OCI-LY1 (cell line): ENCODE data around the gene GDI1.

ENCODE experiments used
- H2AFZ ChIP-seq: fragments of 200-600 bp; sonication (generic), shearing (Covaris generic); 2 replicates; pipeline ENCODE4 v1.6.0; 2014; ENCODE audit warnings: antibody characterized with exemption, mild to moderate bottlenecking, low read length
- H3F3A ChIP-seq: fragments of 200-600 bp; sonication (generic), shearing (Covaris generic); 2 replicates; pipeline ENCODE4 v1.6.0; 2014; ENCODE audit warnings: mild to moderate bottlenecking, antibody characterized with exemption, low read length, moderate library complexity; ENCODE audit not compliant: insufficient read depth
- H3K27ac ChIP-seq: fragments of 200-600 bp; sonication (generic); 2 replicates; pipeline ENCODE4 v1.5.1; 2014; ENCODE audit warnings: low read length, mixed run types, mild to moderate bottlenecking, low read depth; ENCODE audit not compliant: poor library complexity, severe bottlenecking
- H3K27me3 ChIP-seq: fragments of 200-600 bp; sonication (generic); 2 replicates; pipeline ENCODE4 v1.6.0; 2014; ENCODE audit warnings: antibody characterized with exemption, mild to moderate bottlenecking, low read length, moderate library complexity; ENCODE audit not compliant: insufficient read depth
- H3K36me3 ChIP-seq: fragments of 200-600 bp; sonication (generic); 2 replicates; pipeline ENCODE4 v1.6.1; 2014; ENCODE audit warnings: mild to moderate bottlenecking, antibody characterized with exemption, low read length, moderate library complexity, mixed read lengths; ENCODE audit not compliant: insufficient read depth
- H3K4me1 ChIP-seq: fragments of 200-600 bp; sonication (generic); 2 replicates; pipeline ENCODE4 v1.5.1; 2014; ENCODE audit warnings: mild to moderate bottlenecking, low read length, moderate library complexity; ENCODE audit not compliant: insufficient read depth, severe bottlenecking
- H3K4me2 ChIP-seq: fragments of 200-600 bp; sonication (generic), shearing (Covaris generic); 2 replicates; pipeline ENCODE4 v1.6.1; 2014; ENCODE audit warnings: low read length
- H3K4me3 ChIP-seq: fragments of 200-600 bp; sonication (generic); 2 replicates; pipeline ENCODE4 v1.5.1; 2014; ENCODE audit warnings: low read length, low read depth, mild to moderate bottlenecking, mixed read lengths; ENCODE audit not compliant: poor library complexity, severe bottlenecking
- H3K79me2 ChIP-seq: fragments of 200-600 bp; shearing (Covaris generic); 2 replicates; pipeline ENCODE4 v1.6.1; 2016; ENCODE audit warnings: mixed run types, low read length, mixed read lengths; ENCODE audit not compliant: insufficient read depth
- H3K9ac ChIP-seq: fragments of 200-600 bp; sonication (generic), shearing (Covaris generic); 2 replicates; pipeline ENCODE4 v1.6.1; 2014; ENCODE audit warnings: mild to moderate bottlenecking, low read length, mixed read lengths
- H3K9me2 ChIP-seq: fragments of 200-600 bp; sonication (generic), shearing (Covaris generic); 2 replicates; pipeline ENCODE4 v1.6.1; 2014; ENCODE audit warnings: low read depth, mild to moderate bottlenecking, low read length, mixed read lengths
- H3K9me3 ChIP-seq: fragments of 200-600 bp; shearing (Covaris generic); 2 replicates; pipeline ENCODE4 v1.6.1; 2014; ENCODE audit warnings: low read length, mixed read lengths
- H4K20me1 ChIP-seq: fragments of 200-600 bp; sonication (generic), shearing (Covaris generic); 2 replicates; pipeline ENCODE4 v1.6.0; 2016; ENCODE audit warnings: mild to moderate bottlenecking, low read length; ENCODE audit not compliant: insufficient read depth
- EZH2 ChIP-seq: fragments of 200-600 bp; sonication (generic), shearing (Covaris generic); IDR thresholded peaks from 2 replicates; pipeline ENCODE4 v1.8.0; 2017; ENCODE audit warnings: borderline replicate concordance, mixed run types, mild to moderate bottlenecking, antibody characterized with exemption, low read length, moderate library complexity, mixed read lengths
- TF ChIP-seq, protein P1 (sequence below): fragments of 200-600 bp; sonication (generic), shearing (Covaris generic); IDR thresholded peaks from 2 replicates; pipeline ENCODE4 v1.5.1; 2017; ENCODE audit warnings: mild to moderate bottlenecking, antibody characterized with exemption, low read length, moderate library complexity, mixed read lengths

Gene GDI1

GRCh38 chrX:154409222-154409871 is 27.6 kb upstream of the GDI1 start, which contains the start of gene DNASE1L1:
Gene DNASE1L1 (minus strand): TSS chrX:154409254. CDS start chrX:154405568, 3,686 bp downstream.
- Histone ChIP-seq H3K27me3 (no peaks in the 10 kb centered on the region), H3K9me2 (no peaks in the 10 kb centered on the region), H3K36me3 (no peaks in the 10 kb centered on the region), H3K79me2 (no peaks in the 10 kb centered on the region), H3F3A (no peaks in the 10 kb centered on the region), H2AFZ (no peak within 1 kb of the TSS), H3K9me3 (no peaks in the 10 kb centered on the region), H4K20me1 (no peaks in the 10 kb centered on the region), H3K4me2 (peak within 1 kb of the TSS; percentile 90), H3K27ac (peak within 1 kb of the TSS; percentile 86), H3K9ac (peak within 1 kb of the TSS; percentile 68), H3K4me1 (peaks cover 32% of the 10 kb centered on the region), H3K4me3 (peak within 1 kb of the TSS; percentile 63)
- TF ChIP-seq EZH2 = no peak
- TF ChIP-seq, protein P1, sequence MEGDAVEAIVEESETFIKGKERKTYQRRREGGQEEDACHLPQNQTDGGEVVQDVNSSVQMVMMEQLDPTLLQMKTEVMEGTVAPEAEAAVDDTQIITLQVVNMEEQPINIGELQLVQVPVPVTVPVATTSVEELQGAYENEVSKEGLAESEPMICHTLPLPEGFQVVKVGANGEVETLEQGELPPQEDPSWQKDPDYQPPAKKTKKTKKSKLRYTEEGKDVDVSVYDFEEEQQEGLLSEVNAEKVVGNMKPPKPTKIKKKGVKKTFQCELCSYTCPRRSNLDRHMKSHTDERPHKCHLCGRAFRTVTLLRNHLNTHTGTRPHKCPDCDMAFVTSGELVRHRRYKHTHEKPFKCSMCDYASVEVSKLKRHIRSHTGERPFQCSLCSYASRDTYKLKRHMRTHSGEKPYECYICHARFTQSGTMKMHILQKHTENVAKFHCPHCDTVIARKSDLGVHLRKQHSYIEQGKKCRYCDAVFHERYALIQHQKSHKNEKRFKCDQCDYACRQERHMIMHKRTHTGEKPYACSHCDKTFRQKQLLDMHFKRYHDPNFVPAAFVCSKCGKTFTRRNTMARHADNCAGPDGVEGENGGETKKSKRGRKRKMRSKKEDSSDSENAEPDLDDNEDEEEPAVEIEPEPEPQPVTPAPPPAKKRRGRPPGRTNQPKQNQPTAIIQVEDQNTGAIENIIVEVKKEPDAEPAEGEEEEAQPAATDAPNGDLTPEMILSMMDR = no peak

DNA sequence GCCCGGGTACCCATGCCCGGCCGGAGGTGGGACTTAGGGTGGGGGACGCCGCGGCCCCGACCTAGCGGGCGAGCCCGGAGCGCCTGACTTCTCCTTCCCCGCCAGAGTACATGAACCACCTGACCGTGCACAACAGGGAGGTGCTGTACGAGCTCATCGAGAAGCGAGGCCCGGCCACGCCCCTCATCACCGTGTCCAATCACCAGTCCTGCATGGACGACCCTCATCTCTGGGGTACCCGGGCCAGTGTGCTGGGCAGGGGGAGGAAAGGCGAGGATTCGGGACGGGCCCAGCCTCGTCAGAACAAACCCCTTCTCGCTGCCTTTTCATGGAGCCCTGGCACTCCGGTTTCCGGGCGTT is 25.0 kb upstream of the GDI1 start:
- H3K36me3 ChIP-seq = no peaks in the 10 kb centered on the region
- H3K4me2 ChIP-seq = peak overlapping the region; percentile 86
- no peaks in the 10 kb centered on the region for H3F3A ChIP-seq
- H3K79me2 ChIP-seq = no peaks in the 10 kb centered on the region
- no peaks in the 10 kb centered on the region for H3K9me2 ChIP-seq
- no peaks in the 10 kb centered on the region for H3K9me3 ChIP-seq
- H3K27ac ChIP-seq = peak overlapping the region; percentile 72
- no peak overlapping the region for H2AFZ ChIP-seq
- H3K4me3 ChIP-seq = peak overlapping the region; percentile 75
- TF ChIP-seq EZH2 = no peak
- TF ChIP-seq, protein P1 = no peak
- H3K27me3 ChIP-seq = no peaks in the 10 kb centered on the region
- no peaks in the 10 kb centered on the region for H4K20me1 ChIP-seq
- H3K9ac ChIP-seq = peak overlapping the region; percentile 85
- peaks cover 32% of the 10 kb centered on the region for H3K4me1 ChIP-seq

DNA sequence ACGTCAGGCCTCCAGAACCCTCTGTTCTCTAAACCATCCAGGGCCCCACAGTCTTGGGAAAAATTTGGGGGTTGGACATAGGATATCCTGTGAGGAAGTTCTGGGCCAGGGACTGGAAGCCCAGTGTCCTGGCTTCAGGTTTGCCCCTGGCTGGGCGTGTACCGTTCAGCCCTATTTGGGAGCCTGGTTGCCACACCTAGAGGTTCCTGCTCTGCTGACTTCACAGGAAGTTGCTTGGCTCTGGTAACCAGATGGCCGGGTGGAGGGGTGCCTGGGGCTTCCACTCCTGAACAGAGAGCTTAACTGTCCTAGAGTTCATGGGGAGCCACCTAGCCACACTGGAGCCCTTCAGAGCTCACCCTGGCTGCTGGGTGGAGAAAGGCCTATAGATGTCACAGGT is 24.5 kb upstream of the GDI1 start:
- peaks cover 32% of the 10 kb centered on the region for H3K4me1 ChIP-seq
- no peaks in the 10 kb centered on the region for H3K79me2 ChIP-seq
- no peak overlapping the region for H2AFZ ChIP-seq
- peak overlapping the region; percentile 86 for H3K4me2 ChIP-seq
- H3K4me3 ChIP-seq = peak overlapping the region; percentile 75
- H3K9me2 ChIP-seq = no peaks in the 10 kb centered on the region
- H3K36me3 ChIP-seq = no peaks in the 10 kb centered on the region
- H3K27me3 ChIP-seq = no peaks in the 10 kb centered on the region
- TF ChIP-seq EZH2 = no peak
- H3K27ac ChIP-seq = peak overlapping the region; percentile 72
- no peaks in the 10 kb centered on the region for H4K20me1 ChIP-seq
- peak overlapping the region; percentile 85 for H3K9ac ChIP-seq
- no peaks in the 10 kb centered on the region for H3K9me3 ChIP-seq
- no peaks in the 10 kb centered on the region for H3F3A ChIP-seq

- Histone ChIP-seq H3K27ac (peak overlapping the region; percentile 72), H3K36me3 (no peaks in the 10 kb centered on the region), H3K4me3 (no peak overlapping the region), H2AFZ (no peak overlapping the region), H3K9me2 (no peaks in the 10 kb centered on the region), H3K4me1 (peaks cover 29% of the 10 kb centered on the region), H3F3A (no peaks in the 10 kb centered on the region), H3K9ac (no peak overlapping the region), H3K79me2 (no peaks in the 10 kb centered on the region), H3K27me3 (no peaks in the 10 kb centered on the region), H3K9me3 (no peaks in the 10 kb centered on the region), H4K20me1 (no peaks in the 10 kb centered on the region), H3K4me2 (no peak overlapping the region)
- TF ChIP-seq, protein P1 = no peak
- TF ChIP-seq EZH2 = no peak
Observed at GRCh38 chrX:154413142-154413541, 23.8 kb upstream of the GDI1 start.
